Lower leg skin (tissue), 4 donors: ENCODE data around the gene ZNF366. TPM values are rescaled to one million over a fixed set of nuclear protein-coding genes. Genes with fewer than 3 reads are reported as not detected.

Source experiments
- DNase-seq, 2 donors: peaks; one replicate each; pipeline ENCODE4 v3.0.0-alpha.2; 2019; ENCODE audit warnings: low spot score in 2 of 2
- H3K4me3 ChIP-seq: fragments of 200-600 bp; sonication (generic); 2 replicates; pipeline ENCODE4 v1.5.1; 2017; ENCODE audit warnings: mild to moderate bottlenecking, low read depth; ENCODE audit not compliant: poor library complexity, severe bottlenecking
- CTCF ChIP-seq, 3 donors: fragments of 450-650 bp; IDR thresholded peaks; one replicate each; pipeline ENCODE4 v1.5.1; 2016; ENCODE audit warnings: antibody characterized with exemption in 3 of 3, mild to moderate bottlenecking in 3 of 3, moderate library complexity in 2 of 3
- POLR2A ChIP-seq, 2 donors: fragments of 450-650 bp; IDR thresholded peaks; one replicate each; pipeline ENCODE4 v1.6.1; 2016 to 2017; ENCODE audit warnings: antibody characterized with exemption in 2 of 2, mild to moderate bottlenecking in 1 of 2, moderate library complexity in 1 of 2
- WGBS, 2 donors: methylation state at CpG; one replicate each; pipeline ENCODE4 v1.1.5; 2018; 5-methylcytosine and 5-hydroxymethylcytosine counted together
- intact Hi-C: fragments of 100-400 bp; cut with DNase I; formaldehyde crosslinking; loops from one replicate; pipeline ENCODE4 v1.15.0; 2023; ENCODE audit warnings: low total_unique reads
- total RNA-seq, 4 donors: library from RNA; depleted of rRNA; stranded (reverse); fragments of >200 nt; gene quantifications; one replicate each; pipeline ENCODE4 v1.1.0, GENCODE V29; 2016

The ZNF366 gene
- total RNA-seq, 4 donors from 2014 or later = 0.51 to 3.5 (median 1.6) TPM

- WGBS, 2 donors = 75 to 77% methylated on average over 5 of the region's 5 CpGs
- no peak for DNase-seq
- TF ChIP-seq POLR2A (IDR thresholded peaks at IDR 0.05) = no peak
- TF ChIP-seq CTCF (IDR thresholded peaks at IDR 0.05) = no peak
- no peak overlapping the region for H3K4me3 ChIP-seq
- intact Hi-C loops = no loop called here
Observed at GRCh38 chr5:72505016-72505415, 2.2 kb downstream of the ZNF366 start.

GRCh38 chr5:72503888-72504491 lies 3.2 kb downstream of the ZNF366 start:
- no peak for DNase-seq
- 62 to 72% methylated on average over 14 of the region's 14 CpGs for WGBS, 2 donors
- TF ChIP-seq POLR2A (IDR thresholded peaks at IDR 0.05) (no peak), CTCF (IDR thresholded peaks at IDR 0.05) (no peak)
- H3K4me3 ChIP-seq = no peak overlapping the region
- intact Hi-C loops = no loop called here

- no peak for TF ChIP-seq CTCF (IDR thresholded peaks at IDR 0.05)
- TF ChIP-seq POLR2A (IDR thresholded peaks at IDR 0.05) = no peak
- DNase-seq = no peak
- intact Hi-C loops = no loop called here
- 69% methylated on average over 3 of the region's 3 CpGs for WGBS, 2 donors
- no peak overlapping the region for H3K4me3 ChIP-seq
Observed at GRCh38 chr5:72501488-72501887, 5.7 kb downstream of the ZNF366 start.

DNA sequence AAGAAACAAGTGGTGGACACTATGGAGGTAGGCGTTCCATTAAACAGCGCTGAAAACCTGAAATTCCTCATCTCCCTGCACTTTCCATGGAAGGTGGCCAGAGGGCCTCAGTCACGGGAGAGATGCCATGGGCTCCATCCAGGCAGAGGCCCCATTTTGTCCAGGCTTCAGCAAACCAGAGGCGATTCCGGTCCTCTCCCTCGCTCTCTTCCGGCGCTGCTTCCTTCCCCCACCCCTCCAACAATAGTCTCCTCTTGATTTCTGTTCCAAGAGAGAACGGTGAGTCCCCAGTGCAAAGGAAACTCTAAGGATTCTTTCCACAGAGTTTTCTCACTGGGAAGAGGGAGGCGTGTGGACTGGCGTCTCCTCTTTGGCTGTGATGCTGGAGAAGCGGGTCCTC lies 7.5 kb downstream of the ZNF366 start:
- intact Hi-C loops = no loop called here

DNA sequence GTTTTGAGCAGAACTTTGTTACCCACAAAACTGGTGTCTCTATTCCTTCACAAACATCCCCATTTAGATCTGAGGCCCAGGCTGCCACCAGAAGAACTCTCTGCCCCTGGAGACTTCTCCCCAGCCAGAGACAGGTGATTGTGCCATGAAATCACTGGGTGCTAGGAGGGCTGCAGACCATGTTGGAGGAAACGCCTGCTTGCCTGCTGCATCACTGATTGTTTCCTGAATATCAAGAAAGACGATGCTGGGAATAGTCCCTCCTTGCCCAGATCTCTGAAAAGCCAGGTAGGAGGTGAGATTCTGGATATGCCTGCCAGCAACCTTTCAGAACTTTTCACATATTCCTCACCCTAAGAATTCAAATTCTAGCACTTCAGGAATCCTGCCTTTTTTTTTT lies 8.1 kb downstream of the ZNF366 start:
- WGBS, 2 donors = 77 to 82% methylated on average over 2 of the region's 2 CpGs
- DNase-seq = no peak
- intact Hi-C loops = no loop called here
- H3K4me3 ChIP-seq = no peak overlapping the region
- TF ChIP-seq CTCF (IDR thresholded peaks at IDR 0.05) (no peak), POLR2A (IDR thresholded peaks at IDR 0.05) (no peak)

More for the DNA sequence above, 7.5 kb downstream of the ZNF366 start:
- no peak overlapping the region for H3K4me3 ChIP-seq
- WGBS, 2 donors = 89 to 92% methylated on average over 12 of the region's 12 CpGs
- no peak for DNase-seq
- TF ChIP-seq CTCF (IDR thresholded peaks at IDR 0.05) (no peak), POLR2A (IDR thresholded peaks at IDR 0.05) (no peak)

GRCh38 chr5:72498284-72498683 lies 8.9 kb downstream of the ZNF366 start:
- no peak overlapping the region for H3K4me3 ChIP-seq
- TF ChIP-seq CTCF (IDR thresholded peaks at IDR 0.05) (no peak), POLR2A (IDR thresholded peaks at IDR 0.05) (no peak)
- intact Hi-C loops = no loop called here
- 88 to 95% methylated on average over 2 of the region's 2 CpGs for WGBS, 2 donors
- no peak for DNase-seq
